Cardiac septum (tissue), 1 donor: ENCODE measurements around the gene CCN5. TPM values are rescaled to one million over a fixed set of nuclear protein-coding genes. Genes with fewer than 3 reads are reported as not detected.

Experiments used
- DNase-seq: peaks from one replicate; pipeline ENCODE4 v3.0.0-alpha.2; 2020; ENCODE audit warnings: low spot score
- intact Hi-C: fragments of 100-400 bp; cut with DNase I; formaldehyde crosslinking; loops from one replicate; pipeline ENCODE4 v1.14.0; 2022
- total RNA-seq: library from RNA; stranded (reverse); fragmentation: NEBNext Ultra II Directional; extraction: Animal tissue kit (Norgen Biotek cat#: 25700); gene quantifications from one replicate; pipeline ENCODE4 v1.2.1, GENCODE V29; 2021
- donor health status: DM: no; HTN: no; CAD: no.

The CCN5 gene
- total RNA-seq, 1 donor from 2014 or later: 29.3 TPM

DNA sequence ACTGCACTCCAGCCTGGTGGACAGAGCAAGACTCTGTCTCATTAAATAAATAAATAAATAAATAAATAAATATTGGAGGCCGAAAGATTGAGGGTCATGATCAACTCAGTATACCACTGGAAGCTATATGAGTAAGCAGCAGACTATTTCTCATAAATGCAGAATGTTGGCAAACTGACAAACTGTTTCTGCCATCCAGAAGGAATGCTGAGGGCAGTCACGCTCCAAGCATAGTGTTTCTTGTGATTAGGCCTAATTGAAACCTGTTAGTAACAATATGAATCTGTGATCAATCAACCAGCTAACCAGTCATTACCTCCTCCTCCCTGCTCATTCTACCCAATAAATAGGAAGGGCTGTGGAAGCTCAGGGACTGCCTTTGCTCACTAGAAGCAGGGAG, 15.3 kb downstream of the CCN5 start:
- DNase-seq: no peak
- intact Hi-C loops: loop anchor here (10.0 kb wide), 2 partner anchors 196 to 346 kb away; no protein-coding TSS in a partner anchor

DNA sequence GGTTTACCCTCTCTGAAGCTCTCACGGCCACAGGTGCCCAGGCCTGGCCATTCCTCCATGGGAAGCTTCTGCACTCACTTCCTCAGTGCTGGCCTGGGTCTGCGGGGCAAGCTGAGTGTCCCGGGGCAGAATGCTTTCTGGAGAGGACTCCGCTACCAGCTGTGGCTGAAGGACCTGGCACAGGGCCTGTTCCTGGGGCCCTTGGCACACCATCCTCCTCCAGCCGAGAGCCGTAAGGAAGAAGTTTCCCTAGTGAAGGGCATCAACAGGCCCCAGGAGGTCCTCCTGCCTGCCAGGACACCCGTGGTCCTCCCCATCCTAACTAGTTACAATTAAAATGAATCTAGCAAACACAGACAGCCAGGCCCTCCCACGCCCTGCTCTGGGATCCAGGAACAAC, 16.5 kb downstream of the CCN5 start:
- intact Hi-C loops: loop anchor here (10.0 kb wide), 2 partner anchors 197 to 347 kb away; no protein-coding TSS in a partner anchor
- DNase-seq: no peak

DNA sequence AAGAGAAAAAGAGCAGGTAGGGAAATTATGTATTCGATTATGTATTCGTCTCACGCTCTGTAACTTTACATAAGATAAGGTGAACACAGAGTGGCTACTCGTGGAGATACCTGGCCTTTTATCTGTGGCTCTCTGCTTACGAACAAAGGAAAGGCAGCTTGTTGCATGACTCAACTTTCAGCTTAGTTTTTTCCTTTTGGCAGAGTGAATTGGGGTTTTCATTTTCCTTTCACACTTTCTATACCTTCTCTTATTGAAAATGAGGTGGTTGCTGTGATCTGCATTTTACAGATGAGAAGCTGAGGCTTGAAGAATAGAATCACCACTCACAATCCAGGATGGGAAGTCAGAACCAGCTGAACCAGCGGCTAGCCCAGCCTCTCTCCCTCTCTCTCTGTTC, 17.2 kb downstream of the CCN5 start:
- intact Hi-C loops: loop anchor here (10.0 kb wide), 2 partner anchors 198 to 348 kb away; no protein-coding TSS in a partner anchor

DNA sequence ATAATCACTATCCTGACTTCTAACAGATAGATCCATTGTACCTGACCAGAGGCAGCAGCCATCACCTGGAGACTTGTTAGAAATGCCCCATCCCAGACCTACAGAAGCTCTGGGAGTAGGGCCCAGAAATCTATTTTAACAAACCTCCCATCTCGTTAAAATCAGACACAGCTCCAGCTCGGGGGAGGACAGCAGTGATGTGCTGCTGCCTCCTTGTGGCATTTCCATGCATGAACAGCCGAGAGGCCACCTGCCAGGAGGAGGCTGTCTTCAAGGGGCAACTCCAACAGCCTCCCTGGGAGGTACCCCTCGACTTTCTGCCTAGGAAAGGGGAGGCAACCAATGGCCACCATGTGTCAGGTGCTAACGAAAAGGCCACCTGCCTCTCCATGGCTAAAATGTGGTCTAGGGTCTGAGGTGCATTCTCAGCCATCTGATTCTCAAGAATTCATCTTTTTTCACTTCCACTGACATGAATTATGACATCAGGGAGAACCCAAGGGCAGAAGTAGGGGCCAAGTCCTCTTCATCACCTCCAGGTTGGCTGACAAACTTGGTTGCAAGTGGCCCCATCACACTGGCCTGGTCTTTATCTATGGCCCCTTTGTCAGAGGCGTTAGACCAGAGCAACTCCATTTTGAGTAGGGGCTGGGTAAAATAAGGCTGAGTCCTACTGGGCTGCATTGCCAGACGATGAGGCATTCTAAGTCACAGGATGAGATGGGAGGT, 18.3 kb downstream of the CCN5 start:
- no peak for DNase-seq
- intact Hi-C loops: loop anchor here (1.0 to 10.0 kb wide), 3 partner anchors 48 to 349 kb away; no protein-coding TSS in a partner anchor

More for the DNA sequence above, 17.2 kb downstream of the CCN5 start:
- DNase-seq: no peak

DNA sequence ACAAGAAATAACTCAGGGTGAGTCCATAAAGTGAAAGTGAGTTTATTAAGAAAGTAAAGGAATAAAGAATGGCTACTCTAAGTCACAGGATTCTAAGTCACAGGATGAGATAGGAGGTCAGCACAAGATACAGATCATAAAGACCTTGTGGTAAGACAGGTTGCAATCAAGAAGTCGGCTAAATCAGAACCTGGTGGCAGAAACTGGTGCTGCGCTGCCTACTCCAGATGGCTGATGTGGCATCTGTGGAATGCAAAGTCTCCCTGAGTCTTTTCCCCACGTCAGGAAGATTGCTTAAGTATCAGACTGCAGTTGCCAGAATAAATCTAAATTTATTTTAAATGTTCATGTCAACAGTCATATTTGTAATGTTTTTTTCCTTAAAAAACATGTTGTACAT, 19.8 kb downstream of the CCN5 start:
- DNase-seq: no peak
- intact Hi-C loops: loop anchor here (10.0 kb wide), 2 partner anchors 200 to 350 kb away; no protein-coding TSS in a partner anchor

DNA sequence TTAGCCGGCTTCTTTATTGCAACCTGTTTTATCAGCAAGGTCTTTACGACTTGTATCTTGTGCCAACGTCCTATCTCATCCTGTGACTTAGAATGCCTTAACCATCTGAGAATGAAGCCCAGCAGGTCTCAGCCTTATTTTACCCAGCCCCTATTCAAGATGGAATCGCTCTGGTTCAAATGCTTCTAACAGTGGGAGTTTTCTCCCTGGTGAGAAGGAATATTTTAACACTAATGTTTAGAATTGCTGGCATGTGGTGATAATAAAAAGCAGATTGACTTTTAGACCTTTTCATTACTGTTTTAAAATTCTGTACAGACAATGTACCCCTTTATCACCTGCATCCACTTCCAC, 20.6 kb downstream of the CCN5 start:
- no peak for DNase-seq
- intact Hi-C loops: loop anchor here (10.0 kb wide), 2 partner anchors 201 to 351 kb away; no protein-coding TSS in a partner anchor

DNA sequence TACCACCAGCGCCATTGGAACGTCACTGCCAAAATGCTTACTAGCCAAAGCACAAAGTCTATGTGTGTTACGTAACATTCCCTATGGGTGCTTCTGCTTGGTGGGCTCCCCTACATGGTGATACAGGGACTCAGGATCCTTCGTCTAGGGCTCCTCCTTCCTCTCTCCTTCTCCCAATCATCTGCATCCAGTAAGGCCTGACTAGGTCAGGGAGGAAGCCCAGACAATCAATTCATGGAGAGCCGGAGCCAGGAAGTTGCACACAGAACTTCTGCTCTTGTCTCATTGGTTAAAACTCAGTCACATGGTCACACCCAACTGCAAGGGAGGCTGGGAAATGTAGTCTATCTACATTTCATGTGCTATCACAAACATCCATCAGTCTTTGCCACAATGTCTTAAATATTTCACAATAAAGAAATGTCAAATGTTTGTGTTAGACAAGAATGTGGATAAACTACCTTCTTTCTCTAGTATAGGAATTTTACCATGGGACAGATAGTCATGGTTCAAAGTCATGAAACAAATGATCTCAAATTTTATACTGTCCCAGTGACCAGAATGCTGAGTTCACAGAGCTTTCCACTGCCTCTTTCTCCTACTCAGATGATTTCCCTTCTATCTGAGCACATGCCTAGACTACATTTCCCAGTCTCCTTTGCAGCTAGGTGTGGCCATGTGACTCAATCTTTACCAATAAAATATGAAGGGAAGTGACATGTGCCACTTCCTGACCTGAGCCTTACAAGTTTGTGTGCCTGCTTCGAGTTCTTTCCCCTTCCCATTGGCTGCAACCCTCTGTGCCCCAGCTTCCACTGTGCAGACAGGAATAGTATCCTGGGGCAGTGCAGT, 21.2 kb downstream of the CCN5 start:
- no peak for DNase-seq
- intact Hi-C loops: loop anchor here (10.0 kb wide), 2 partner anchors 202 to 352 kb away; no protein-coding TSS in a partner anchor

DNA sequence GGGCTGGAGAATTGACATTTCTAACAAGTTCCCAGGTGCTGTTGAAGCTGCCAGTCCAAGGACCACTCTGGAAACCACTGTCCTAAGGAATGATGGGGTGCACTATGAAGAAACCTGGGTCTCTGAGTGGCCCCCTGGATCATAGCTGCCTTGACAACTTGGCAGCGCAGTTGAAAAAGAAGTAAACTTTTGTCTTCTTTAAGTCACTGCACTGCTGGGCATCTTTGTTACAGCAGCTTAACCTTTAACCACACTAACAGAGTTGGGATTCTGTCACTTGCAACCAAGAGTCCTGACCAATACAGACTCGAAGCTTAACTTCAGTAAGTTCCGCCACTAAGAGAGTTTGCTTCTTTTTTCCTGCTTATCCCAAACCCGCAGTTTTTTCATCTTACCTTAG, 21.9 kb downstream of the CCN5 start:
- intact Hi-C loops: loop anchor here (10.0 kb wide), 2 partner anchors 202 to 352 kb away; no protein-coding TSS in a partner anchor

DNA sequence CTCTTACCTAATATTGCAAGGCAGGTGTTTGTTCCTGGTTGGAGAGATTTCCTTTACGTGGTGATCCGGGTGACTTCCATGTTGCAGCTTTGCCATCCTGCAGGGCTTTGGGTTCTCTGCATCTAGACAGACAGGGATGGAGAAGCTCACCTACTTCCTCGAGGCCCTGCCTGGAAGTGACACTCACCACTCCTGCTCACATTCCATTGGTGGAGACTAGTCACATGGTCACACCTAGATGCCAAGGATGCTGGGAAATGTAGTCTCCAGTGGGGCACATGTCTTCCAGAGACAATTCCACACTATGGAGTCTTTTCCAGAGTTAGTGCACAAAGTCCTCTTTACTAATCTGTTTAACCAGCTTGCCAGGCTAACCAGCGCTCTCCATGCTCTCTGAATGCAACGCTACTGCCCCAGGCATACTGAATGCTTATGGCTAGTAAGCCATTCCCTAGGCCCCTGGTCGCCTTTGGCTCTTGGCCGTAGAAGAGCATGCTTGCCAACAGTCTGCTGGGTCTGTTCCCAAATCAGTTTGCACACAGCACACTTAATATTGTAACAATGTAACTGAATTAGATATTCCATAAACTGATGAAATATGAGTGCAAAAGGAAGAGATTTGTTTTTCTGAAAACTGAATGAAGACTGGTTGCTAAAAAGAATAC, 23.8 kb downstream of the CCN5 start:
- intact Hi-C loops: loop anchor here (10.0 kb wide), 2 partner anchors 204 to 354 kb away; no protein-coding TSS in a partner anchor

More for the DNA sequence above, 21.9 kb downstream of the CCN5 start:
- DNase-seq: no peak

DNA sequence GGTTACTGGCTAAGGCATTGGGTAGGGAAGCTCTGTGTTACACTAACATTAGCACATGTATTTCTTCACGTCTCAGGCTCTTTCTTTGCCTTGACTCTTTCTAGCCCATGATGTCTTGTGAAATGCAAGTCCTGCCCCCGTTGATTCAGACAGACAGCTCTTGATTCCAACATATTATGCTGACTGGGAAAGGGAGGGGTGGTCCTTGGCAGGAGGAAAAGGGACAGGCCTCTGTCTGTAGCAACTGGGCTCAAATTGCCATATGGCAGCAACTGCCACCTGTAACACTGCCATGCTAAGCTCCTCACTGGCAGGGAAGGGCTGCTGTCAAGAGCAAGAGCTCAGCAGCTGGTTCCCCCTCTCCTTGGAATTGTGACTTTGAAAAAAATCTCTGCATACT, 24.8 kb downstream of the CCN5 start:
- intact Hi-C loops: loop anchor here (10.0 kb wide), 2 partner anchors 205 to 355 kb away; no protein-coding TSS in a partner anchor

More for the DNA sequence above, 23.8 kb downstream of the CCN5 start:
- no peak for DNase-seq

DNA sequence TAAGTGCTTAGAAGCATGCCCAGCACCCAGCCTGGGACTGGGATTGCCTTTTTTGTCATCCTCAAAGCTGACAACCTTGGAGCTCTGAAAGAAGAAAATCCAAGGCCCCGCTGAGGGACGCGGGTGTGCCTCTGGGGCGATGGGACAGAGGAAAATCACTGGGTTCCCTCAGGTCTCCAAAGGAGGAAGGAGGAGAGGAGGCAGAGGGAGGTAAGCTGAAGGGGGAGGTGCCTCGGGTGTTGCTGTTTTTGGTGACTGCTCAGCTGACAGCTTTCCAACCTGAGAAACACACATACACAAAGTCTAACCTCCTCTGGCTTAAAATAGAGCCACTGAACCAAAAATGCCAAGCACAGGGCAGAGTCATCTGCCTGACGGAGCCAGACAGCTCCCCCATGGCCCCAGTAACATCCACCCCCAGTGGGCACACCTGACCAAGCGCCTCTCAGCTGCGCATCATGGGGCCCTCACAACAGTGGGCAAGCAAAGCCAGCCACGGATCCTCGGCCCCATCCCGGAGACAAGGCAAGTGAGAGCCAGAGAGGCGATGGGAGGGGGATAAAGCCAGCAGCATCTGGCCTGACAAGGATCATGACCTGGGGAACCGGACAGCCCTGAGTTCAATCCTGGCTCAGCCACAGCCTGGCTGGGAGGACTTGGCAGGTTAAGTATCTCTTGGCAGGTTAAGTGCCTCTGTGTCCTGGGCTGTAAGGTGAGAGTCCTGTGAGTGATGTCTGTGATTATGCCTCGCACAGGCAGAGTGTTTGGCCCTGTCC, 27.3 kb downstream of the CCN5 start:
- DNase-seq: no peak
- intact Hi-C loops: no loop called here

More for the DNA sequence above, 24.8 kb downstream of the CCN5 start:
- DNase-seq: no peak

DNA sequence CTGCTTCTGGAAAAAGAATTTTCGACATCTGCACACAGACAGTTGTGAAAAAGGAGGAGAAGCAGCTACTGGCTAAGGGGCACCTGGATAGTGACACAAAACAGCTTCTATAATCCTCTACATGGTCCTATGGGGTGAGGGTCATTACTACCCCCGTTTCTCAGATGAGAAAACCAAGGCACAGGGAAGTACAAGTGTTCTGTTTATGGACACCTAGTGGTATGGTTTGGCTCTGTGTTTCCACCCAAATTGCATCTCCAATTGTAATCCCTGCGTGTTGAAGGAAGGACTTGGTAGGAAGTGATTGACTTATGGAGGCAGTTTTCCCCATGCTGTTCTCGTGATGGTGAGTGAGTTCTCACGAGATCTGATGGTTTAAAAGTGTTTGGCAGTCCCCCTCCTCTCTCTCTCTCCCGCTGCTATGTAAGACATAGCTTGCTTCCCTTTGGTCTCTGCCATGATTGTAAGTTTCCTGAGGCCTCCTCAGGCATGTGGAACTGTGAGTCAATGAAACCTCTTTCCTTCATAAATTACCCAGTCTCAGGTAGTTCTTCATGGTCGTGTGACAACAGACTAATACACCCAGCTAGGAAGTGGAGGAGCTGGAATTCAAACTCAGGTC, 28.0 kb downstream of the CCN5 start:
- intact Hi-C loops: no loop called here
- no peak for DNase-seq

DNA sequence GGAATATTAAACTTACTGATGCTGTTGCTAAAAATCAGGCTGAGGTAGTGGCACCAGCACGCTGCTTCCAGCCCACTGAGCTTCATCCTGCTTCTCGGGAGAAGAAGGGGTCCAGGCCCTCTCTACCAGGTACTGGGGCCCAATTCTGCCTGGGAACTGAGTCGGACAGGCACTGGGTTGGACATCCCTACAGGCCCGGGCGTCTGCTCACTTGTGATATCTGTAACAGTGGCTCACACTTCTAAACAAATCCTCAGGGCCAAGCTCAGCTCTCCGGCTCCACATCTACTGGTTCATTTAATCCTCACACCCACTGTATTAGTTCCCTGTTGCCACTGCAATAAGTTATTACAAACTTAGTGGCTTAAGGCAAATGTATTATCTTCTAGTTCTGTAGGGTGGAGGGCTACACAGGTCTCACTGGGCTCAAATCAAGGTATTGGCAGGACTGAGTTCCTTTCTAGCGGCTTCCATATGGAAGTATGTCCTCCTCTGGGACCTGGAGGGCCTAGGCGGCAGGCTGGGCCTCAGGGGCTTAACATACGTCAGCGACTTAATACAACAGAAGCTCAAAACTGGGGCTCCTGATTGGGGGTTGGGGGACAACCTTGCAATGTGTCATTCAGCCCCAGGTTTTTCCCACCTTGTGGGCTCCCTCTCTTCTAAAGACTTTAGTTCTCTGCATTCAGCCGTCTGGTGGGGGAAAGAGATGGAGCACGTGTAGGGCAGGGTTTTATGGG, 28.9 kb downstream of the CCN5 start:
- intact Hi-C loops: no loop called here
- no peak for DNase-seq

DNA sequence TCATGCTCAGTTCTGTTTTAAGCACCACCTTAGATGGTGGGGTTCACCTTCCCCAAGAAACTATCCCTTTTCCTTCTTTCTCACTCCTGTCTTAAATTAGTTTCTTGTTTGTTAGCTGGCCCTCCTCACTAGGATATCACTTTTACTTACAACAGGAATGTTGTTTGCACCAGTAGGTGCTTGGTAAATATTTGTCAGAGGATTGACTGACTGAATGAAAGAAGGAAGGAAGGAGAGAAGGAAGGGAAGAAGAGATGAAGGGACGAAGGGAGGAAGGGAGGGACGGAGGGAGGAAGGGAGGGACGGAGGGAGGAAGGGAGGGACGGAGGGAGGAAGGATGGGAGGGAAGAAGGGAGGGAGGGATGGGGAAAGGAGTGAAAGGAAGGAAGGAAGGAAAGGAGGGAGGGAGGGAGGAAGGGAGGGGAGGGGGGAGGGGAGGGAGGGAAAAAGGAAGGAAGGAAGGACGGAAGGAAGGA, 30.0 kb downstream of the CCN5 start:
- intact Hi-C loops: no loop called here
- no peak for DNase-seq

DNA sequence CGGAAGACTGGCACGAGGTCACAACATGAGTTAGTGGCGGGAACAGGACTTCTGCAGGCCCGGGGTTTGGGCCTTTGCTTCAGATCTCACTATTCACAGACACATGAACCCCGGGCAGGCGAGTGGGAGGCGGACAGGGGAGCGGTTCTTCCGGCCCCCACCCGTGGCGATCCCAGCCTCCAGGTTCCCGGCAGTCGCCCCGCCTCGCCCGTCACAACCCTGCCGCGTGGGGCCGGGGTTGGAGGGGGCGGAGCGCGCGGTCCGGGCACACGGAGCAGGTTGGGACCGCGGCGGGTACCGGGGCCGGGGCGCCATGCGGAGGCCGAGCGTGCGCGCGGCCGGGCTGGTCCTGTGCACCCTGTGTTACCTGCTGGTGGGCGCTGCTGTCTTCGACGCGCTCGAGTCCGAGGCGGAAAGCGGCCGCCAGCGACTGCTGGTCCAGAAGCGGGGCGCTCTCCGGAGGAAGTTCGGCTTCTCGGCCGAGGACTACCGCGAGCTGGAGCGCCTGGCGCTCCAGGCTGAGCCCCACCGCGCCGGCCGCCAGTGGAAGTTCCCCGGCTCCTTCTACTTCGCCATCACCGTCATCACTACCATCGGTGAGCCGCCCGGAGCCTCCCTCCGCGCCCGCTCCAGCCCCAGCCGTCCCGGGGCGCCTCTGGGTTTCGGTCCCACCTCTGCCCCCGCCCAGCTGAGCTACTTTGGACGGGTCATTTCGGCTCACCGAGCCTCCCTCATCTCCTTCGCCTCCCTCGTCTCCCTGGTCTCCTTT, 30.6 kb downstream of the CCN5 start, which contains the start of gene KCNK15:
Gene KCNK15, plus strand, starts transcription at position 268 of the 769 bp plus-strand sequence. Its CDS starts 46 bp downstream, at position 314.
- no peak for DNase-seq
- intact Hi-C loops: loop anchor here (2.0 kb wide), 1 partner anchor 121 kb away; no protein-coding TSS in a partner anchor

DNA sequence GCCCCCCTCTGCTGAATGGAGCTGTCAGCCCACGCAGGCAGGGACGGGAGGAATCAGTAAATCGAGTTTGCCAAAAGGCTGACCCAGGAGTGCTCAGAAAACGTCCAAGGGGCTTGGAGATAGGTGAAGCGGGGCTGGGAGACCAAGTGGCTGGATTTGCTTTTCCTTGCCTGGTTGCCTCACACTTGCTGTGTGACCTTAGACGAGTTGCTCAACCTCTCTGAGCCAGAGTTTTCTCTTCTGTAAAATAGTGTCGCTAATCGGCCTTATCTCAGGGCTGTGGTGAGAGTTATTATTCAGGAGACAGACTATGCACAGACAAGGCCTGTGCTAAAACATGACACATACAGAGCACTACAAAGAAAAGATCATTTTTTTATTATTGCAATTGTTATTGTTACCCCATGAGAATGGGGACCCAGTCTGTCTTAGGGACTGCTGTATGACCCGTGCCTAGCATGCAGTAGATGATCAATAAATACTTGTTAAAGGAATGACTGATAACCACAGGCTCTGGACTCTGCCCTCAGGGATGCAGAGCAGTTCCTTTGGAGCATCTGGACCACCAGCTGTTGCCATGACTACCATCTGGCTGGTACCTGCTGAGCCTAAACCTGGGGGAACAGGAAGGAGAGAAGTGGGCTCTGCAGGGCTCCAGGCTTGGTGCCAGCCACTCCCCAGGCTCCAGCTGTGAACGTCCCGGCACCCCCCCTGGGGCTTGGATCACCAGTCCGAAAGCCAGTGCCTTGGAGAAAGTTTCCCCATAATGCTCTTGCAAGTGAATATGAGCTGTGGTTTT, 31.4 kb downstream of the CCN5 start:
- DNase-seq: no peak
- intact Hi-C loops: loop anchor here (2.0 kb wide), 1 partner anchor 120 kb away; no protein-coding TSS in a partner anchor
